ENCODE results near the gene ST14. TPM values are rescaled to one million over a fixed set of nuclear protein-coding genes. Genes with fewer than 3 reads are reported as not detected.
"Not testable (repeated sequence)": the region's sequence is repeated elsewhere in the genome, so short reads cannot be mapped to it uniquely, and the experiment has no call there.

The ST14 gene
- total RNA-seq, 1 donor from 2014 or later: 0.10 TPM

- Mint-ChIP-seq H3K27ac (ENCODE audit: unreplicated experiment) (no peak overlapping the region), H3K27me3 (ENCODE audit: low read depth) (no peaks in the 10 kb centered on the region), H3K4me1 (ENCODE audit: low read depth) (no peaks in the 10 kb centered on the region), H3K36me3 (ENCODE audit: low read depth) (peaks cover 4% of the 10 kb centered on the region), H3K4me3 (ENCODE audit: unreplicated experiment) (no peak overlapping the region), H3K9me3 (ENCODE audit: low read depth) (no peaks in the 10 kb centered on the region)
- no peak for TF ChIP-seq CTCF (IDR thresholded peaks at IDR 0.05)
- DNase-seq (ENCODE audit: low spot score): no peak
Observed at GRCh38 chr11:130223291-130223971, 63.8 kb downstream of the ST14 start.

- H3K9me3 Mint-ChIP-seq (ENCODE audit: low read depth): no peaks in the 10 kb centered on the region
- peaks cover 8% of the 10 kb centered on the region for H3K36me3 Mint-ChIP-seq (ENCODE audit: low read depth)
- no peak overlapping the region for H3K4me3 Mint-ChIP-seq (ENCODE audit: unreplicated experiment)
- no peak for TF ChIP-seq CTCF (IDR thresholded peaks at IDR 0.05)
- H3K27ac Mint-ChIP-seq (ENCODE audit: unreplicated experiment): no peak overlapping the region
- no peaks in the 10 kb centered on the region for H3K27me3 Mint-ChIP-seq (ENCODE audit: low read depth)
- H3K4me1 Mint-ChIP-seq (ENCODE audit: low read depth): no peaks in the 10 kb centered on the region
- DNase-seq (ENCODE audit: low spot score): no peak
Observed at GRCh38 chr11:130227373-130227772, 67.8 kb downstream of the ST14 start.

- H3K27me3 Mint-ChIP-seq (ENCODE audit: low read depth); H3K4me1 Mint-ChIP-seq (ENCODE audit: low read depth); H3K4me3 Mint-ChIP-seq (ENCODE audit: unreplicated experiment); H3K27ac Mint-ChIP-seq (ENCODE audit: unreplicated experiment); DNase-seq (ENCODE audit: low spot score); H3K9me3 Mint-ChIP-seq (ENCODE audit: low read depth): not testable (repeated sequence)
- peaks cover 13% of the 10 kb centered on the region for H3K36me3 Mint-ChIP-seq (ENCODE audit: low read depth)
Observed at GRCh38 chr11:130233486-130233885, 73.9 kb downstream of the ST14 start.

GRCh38 chr11:130233888-130234287 lies 74.3 kb downstream of the ST14 start:
- not testable (repeated sequence) for H3K4me1 Mint-ChIP-seq (ENCODE audit: low read depth); H3K4me3 Mint-ChIP-seq (ENCODE audit: unreplicated experiment); DNase-seq (ENCODE audit: low spot score); H3K9me3 Mint-ChIP-seq (ENCODE audit: low read depth); H3K27ac Mint-ChIP-seq (ENCODE audit: unreplicated experiment); H3K27me3 Mint-ChIP-seq (ENCODE audit: low read depth)
- peaks cover 14% of the 10 kb centered on the region for H3K36me3 Mint-ChIP-seq (ENCODE audit: low read depth)

- Mint-ChIP-seq H3K36me3 (ENCODE audit: low read depth) (peaks cover 17% of the 10 kb centered on the region), H3K9me3 (ENCODE audit: low read depth) (no peaks in the 10 kb centered on the region), H3K4me3 (ENCODE audit: unreplicated experiment) (no peak overlapping the region), H3K27me3 (ENCODE audit: low read depth) (no peaks in the 10 kb centered on the region), H3K4me1 (ENCODE audit: low read depth) (no peaks in the 10 kb centered on the region), H3K27ac (ENCODE audit: unreplicated experiment) (no peak overlapping the region)
- no peak for TF ChIP-seq CTCF (IDR thresholded peaks at IDR 0.05)
- no peak for DNase-seq (ENCODE audit: low spot score)
Observed at GRCh38 chr11:130234315-130234714, 74.7 kb downstream of the ST14 start.

GRCh38 chr11:130237282-130238006 lies 77.9 kb downstream of the ST14 start:
- Mint-ChIP-seq H3K36me3 (ENCODE audit: low read depth) (peaks cover 14% of the 10 kb centered on the region), H3K27me3 (ENCODE audit: low read depth) (no peaks in the 10 kb centered on the region)

More at GRCh38 chr11:130237282-130238006, 77.9 kb downstream of the ST14 start:
- Mint-ChIP-seq H3K9me3 (ENCODE audit: low read depth) (no peaks in the 10 kb centered on the region), H3K27ac (ENCODE audit: unreplicated experiment) (no peak overlapping the region), H3K4me3 (ENCODE audit: unreplicated experiment) (no peak overlapping the region), H3K4me1 (ENCODE audit: low read depth) (no peaks in the 10 kb centered on the region)
- TF ChIP-seq CTCF (IDR thresholded peaks at IDR 0.05): no peak
- no peak for DNase-seq (ENCODE audit: low spot score)

All from chondrocyte (in vitro differentiated cells).